GM18511 (cell line): ENCODE measurements around the gene ACYP1.

Experiments used
- ATAC-seq: cut with Tn5 transposase; IDR thresholded peaks from one replicate; pipeline ENCODE4 v1.9.1; 2021; ENCODE audit warnings: mild to moderate bottlenecking, moderate library complexity; ENCODE audit not compliant: unreplicated experiment

Gene ACYP1

DNA sequence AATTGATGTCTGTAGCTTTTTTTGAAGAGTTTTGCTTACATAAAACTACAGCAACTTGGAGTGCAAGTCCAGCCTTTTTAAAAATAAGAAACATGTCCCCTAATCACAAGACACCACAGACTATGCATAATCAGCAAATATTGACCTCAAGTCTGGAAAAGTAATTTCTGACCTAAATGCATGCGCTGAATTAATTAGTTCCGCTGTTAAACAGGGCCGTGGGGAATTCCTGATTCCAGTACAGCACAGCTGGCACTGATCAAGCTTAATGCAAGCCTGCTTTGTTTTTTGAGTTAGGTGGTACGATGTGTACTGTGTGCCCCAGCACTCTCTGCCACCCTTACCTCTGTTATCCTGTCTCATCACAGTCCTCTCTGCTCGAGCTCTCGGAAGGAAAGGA, 21.8 kb downstream of the ACYP1 start:
- ATAC-seq, result no peak

DNA sequence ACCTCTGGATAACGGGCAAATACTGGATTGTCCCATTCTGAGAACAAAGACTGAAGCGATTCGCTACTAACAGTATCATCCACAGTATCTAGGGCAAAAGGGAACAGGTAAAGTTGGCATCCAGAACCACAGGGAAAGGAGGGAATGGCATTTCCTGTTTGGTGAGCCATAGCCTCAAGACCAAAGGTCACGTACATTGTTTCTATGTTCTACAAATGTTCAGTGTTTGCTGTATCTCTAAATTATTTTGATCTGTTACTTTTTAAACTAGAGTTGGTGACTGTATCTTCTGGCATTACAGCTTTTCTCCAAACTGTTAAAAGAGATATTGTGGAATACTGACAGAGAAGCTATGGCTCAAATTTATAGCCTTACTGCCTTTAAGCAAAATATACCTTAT, 22.2 kb downstream of the ACYP1 start:
- no peak for ATAC-seq

GRCh38 chr14:75040959-75041358, 22.9 kb downstream of the ACYP1 start:
- ATAC-seq, result no peak

DNA sequence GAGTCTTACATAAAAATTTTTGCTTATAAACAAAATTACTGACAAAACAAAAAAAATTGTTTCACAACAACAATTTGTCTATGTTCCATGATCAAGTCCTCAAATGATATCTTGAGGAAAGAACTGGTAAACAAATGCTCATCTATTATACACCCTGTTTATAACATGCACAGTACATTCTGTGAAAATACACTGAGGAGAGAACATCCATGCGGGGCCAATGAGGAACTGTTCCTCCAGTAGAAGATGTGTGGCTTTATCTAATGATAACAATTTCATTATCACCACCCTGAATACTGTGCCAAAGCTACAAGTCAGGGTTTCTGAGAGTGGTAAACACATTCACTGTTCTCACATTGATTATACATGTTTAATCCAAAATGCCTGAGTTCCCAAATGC, 23.3 kb downstream of the ACYP1 start:
- no peak for ATAC-seq

GRCh38 chr14:75032939-75033338, 30.9 kb downstream of the ACYP1 start:
- no peak for ATAC-seq

GRCh38 chr14:75030147-75030546, 33.7 kb downstream of the ACYP1 start:
- ATAC-seq, result no peak

- no peak for ATAC-seq
These were observed 37.9 kb downstream of the ACYP1 start for GRCh38 chr14:75025876-75026275.

DNA sequence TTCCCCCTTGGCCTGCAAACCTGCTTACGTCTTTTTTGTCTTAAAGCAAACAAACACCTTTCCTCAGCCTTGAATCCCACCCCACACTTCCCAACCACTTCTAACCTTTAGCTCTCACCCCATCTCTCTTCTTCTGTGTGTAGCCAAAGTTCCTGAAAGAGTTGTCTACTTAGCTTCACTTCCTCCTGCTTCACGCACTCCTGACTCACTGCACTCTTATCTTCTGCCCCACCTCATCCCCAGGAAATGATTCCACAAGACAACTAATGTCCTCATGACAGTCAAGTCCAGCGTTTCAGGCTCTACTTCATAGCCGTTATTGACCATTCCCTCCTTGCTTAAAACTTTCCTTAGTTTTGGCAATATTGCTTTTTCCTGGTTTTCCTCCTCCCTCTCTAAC, 38.7 kb downstream of the ACYP1 start:
- no peak for ATAC-seq

DNA sequence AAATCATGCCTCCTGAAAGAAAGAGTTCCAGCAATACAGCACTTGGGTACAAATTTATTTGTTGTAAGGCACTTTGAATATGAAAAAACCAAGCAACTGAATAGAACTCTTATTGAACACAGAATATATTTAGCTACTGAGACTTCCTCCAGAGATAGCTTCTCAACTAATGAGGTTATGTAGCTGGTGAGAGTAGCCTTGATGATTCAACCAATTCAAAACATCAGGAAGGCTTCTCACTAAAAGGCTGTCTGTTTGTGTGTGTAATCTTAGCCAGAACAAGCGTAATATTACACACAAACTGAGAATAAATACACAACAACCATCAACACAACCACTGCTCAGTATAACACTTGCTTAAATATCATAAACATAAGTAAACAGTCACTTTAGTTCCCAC, 40.7 kb downstream of the ACYP1 start:
- ATAC-seq, result no peak

- ATAC-seq, result no peak
These were observed 41.2 kb downstream of the ACYP1 start for GRCh38 chr14:75022655-75023054.

GRCh38 chr14:75018694-75019093, 45.1 kb downstream of the ACYP1 start:
- ATAC-seq, result no peak

DNA sequence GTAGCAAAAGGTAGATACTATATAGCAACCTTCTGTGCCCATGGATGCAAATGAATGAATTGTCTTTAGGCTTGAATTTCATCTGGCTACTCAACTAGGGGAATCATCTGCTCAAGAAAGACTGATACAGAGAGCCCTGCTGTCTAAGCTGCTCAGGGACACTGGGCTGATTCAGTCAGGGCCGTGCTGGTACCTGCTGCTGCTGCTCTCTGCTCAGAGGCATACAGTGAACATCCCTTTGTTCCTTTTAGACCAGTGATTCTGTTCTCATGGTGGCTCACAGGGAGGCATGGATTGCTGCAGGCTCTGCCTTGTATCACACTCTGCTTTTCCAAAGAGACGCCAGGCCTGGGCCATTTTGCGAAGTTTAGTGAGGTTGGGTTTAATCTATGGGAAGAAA, 47.0 kb downstream of the ACYP1 start:
- ATAC-seq, result no peak

DNA sequence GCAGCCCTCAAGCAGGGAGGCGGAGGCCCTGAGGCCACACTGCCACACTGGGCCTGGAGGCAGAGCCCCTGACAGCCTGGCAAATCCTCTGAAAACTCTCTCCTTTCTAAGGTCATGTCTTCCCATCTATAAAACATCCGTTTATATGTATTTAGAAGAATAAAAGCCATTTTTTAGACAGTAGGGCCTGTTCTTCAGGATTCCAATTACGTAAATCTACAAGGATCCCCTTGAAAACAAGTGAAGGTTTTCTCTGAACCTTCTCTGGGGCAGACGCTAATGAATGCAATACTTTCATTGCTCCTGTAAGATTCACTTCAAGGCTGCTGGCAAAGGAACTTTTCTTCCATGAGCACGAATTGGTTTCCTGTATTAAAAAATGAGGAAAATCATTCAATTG, 48.3 kb downstream of the ACYP1 start:
- no peak for ATAC-seq

DNA sequence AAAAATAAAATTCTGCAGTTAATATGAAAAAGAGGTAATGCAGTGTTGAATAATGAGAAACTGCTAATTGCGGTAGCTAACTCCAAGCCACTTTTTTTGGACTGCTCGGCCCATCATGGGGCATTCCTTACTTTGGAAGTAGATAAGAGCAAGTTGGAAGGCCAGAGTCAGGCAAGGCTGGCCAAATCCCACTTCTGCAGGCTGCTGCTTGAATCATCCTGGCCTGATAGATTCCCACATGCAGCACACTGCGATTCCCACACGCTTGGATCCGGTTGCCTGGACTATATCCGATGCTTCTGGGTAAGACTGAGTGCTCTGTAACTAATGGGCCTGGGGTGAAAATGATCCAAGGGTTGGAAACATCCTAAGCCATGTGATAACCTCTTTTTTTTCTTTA, 50.5 kb downstream of the ACYP1 start:
- no peak for ATAC-seq

- no peak for ATAC-seq
These were observed 52.3 kb downstream of the ACYP1 start for GRCh38 chr14:75011356-75011994.

DNA sequence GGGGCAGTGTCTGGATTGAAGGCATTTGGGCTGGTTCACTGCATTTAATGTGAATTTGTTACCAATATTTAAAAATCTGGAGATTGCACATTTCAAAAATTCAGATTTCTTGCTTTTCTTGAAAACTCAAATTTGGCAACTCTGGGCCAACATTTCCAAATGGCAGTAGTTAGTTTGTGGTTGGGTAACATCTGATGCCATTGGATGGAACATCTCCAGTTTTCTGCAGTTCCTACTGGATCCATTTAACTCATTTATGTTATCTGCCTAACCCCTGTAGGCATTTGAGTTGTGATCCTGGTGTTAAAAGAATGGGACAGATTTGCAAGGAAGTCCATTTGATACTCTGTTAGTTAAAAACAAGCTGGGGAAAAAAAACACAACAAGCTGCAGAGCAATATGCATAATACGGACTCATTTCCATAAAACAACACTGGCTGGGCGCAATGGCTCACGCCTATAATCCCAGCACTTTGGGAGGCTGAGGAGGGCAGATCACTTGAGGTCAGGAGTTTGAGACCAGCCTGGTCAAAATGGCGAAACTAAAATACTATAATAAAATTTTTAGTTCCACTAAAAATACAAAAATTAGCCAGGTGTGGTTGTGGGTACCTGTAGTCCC, 53.2 kb downstream of the ACYP1 start:
- ATAC-seq, result no peak

DNA sequence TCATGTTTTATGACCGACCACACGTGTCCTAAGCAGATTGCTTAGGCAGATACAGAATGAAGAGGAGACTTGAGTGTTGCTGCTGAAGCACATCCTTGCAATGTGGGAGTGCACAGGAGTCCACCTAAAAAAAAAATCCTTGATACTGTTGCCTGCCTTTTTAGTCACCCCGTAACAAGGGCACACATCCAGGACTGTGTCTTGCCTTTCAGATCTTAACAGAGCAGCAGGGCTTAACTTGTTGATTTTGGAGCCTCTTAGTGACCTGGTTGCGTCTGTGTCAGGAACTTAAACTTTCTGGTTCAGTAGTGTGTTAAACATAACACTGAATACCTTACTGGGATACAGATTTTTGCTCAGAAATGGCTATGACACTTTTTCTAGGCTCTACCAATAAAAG, 54.6 kb downstream of the ACYP1 start:
- no peak for ATAC-seq

DNA sequence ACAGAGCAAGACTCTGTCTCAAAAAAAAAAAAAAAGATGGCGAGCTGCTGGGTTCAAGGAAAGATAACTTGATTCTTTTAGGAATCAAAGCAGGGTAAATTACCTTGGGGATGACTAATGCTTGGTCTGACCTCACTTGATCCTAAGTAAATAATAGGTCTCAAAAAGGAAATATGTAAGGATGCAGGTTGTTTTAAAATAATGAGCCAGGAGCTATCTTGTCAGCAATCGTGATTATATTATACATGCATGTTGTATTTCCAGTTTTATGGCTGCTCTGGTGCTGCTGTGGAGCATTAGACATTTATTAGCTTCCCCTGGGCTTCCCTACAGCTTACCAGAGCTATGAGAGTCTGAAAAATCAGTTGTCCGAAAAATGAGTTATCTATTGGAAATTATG, 58.5 kb downstream of the ACYP1 start:
- ATAC-seq, result no peak

- ATAC-seq, result no peak
These were observed 60.4 kb downstream of the ACYP1 start for GRCh38 chr14:75003250-75004027.
